ENCODE measurements around the gene SALL3.

Gene SALL3

DNA sequence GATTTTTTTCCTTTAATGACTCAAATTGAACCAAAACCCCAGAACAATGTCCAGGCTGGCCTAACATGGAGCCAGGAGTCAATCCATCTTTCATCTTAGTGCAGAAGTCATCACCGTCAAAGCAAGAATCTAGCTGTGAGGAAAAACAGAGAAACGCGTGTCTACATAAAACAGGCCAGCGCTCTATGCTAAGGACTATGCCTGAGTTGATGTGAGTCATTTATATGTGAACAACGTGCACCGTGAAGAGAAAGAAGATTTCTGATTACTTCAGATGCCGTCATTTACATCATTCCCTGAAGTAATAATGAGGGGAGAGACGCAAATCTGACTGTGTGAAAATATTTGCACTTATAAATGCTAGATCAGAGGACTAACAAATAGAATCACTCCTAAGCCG is 34.0 kb upstream of the SALL3 start:
- H3K4me3 ChIP-seq (ENCODE audit: extremely low read depth, insufficient read depth, low read length, poor library complexity, severe bottlenecking): no peak overlapping the region
- no peaks in the 10 kb centered on the region for H3K36me3 ChIP-seq (ENCODE audit: control insufficient read depth, insufficient read depth, low read length)
- H3K9me3 ChIP-seq (ENCODE audit: control insufficient read depth, low read length): no peaks in the 10 kb centered on the region
- WGBS, 2 experiments (ENCODE audit: insufficient coverage in 2 of 2): 88 to 94% methylated on average over 4 to 7 of the region's 9 CpGs
- H3K27ac ChIP-seq (ENCODE audit: low read depth, low read length, severe bottlenecking): peak overlapping the region; percentile 78
- no peaks in the 10 kb centered on the region for H3K4me1 ChIP-seq (ENCODE audit: control insufficient read depth, insufficient read depth, low read length, poor library complexity, severe bottlenecking)

DNA sequence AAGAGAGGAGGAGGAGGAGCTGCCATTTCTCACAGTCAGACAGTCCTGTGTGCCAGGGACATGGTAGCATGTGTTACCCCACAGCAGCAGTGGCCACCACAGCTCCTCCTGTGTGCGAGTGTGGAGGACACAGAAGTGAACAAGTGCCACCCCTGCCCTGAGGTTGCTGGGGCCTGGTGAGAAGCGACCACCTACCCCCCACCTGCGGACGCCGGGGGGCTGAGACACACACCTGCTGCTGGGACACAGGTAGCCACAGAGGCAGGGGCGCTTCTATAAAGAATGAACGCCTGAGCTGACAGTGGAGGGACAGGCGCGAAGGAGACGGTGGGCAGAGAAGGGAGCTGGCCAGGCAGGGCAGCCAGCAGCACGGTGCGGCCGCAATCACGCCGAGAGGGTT is 32.3 kb upstream of the SALL3 start:
- no peak overlapping the region for H3K4me3 ChIP-seq (ENCODE audit: extremely low read depth, insufficient read depth, low read length, poor library complexity, severe bottlenecking)
- no peaks in the 10 kb centered on the region for H3K36me3 ChIP-seq (ENCODE audit: control insufficient read depth, insufficient read depth, low read length)
- H3K27ac ChIP-seq (ENCODE audit: low read depth, low read length, severe bottlenecking): no peak overlapping the region
- no peaks in the 10 kb centered on the region for H3K4me1 ChIP-seq (ENCODE audit: control insufficient read depth, insufficient read depth, low read length, poor library complexity, severe bottlenecking)
- 92% methylated on average over 12 to 15 of the region's 15 CpGs for WGBS, 2 experiments (ENCODE audit: insufficient coverage in 2 of 2)
- H3K9me3 ChIP-seq (ENCODE audit: control insufficient read depth, low read length): peaks cover 10% of the 10 kb centered on the region

DNA sequence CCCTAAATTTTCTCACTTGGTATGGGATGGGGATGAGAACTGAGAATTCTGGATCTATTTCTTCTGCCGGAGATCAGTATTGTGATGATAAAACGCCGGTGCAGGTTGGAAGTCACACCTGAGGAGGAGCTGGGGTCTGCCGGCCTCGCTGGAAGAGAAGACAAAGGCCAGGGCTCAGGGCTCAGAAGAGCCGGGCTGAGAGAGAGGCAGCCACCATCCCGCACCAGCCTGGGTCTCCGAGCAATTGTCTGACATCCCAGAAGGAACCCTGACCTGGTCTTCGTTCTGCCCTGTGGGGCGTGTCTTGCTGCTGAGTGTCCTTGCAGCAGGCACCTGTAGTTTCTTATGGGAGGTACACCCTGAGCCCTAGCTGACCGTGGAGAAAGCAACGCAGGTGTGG is 31.4 kb upstream of the SALL3 start:
- H3K36me3 ChIP-seq (ENCODE audit: control insufficient read depth, insufficient read depth, low read length): no peaks in the 10 kb centered on the region
- 65 to 71% methylated on average over 11 to 12 of the region's 12 CpGs for WGBS, 2 experiments (ENCODE audit: insufficient coverage in 2 of 2)
- H3K4me1 ChIP-seq (ENCODE audit: control insufficient read depth, insufficient read depth, low read length, poor library complexity, severe bottlenecking): no peaks in the 10 kb centered on the region
- no peak overlapping the region for H3K4me3 ChIP-seq (ENCODE audit: extremely low read depth, insufficient read depth, low read length, poor library complexity, severe bottlenecking)
- no peak overlapping the region for H3K27ac ChIP-seq (ENCODE audit: low read depth, low read length, severe bottlenecking)
- peaks cover 10% of the 10 kb centered on the region for H3K9me3 ChIP-seq (ENCODE audit: control insufficient read depth, low read length)

GRCh38 chr18:78948707-78949106 is 30.9 kb upstream of the SALL3 start:
- no peaks in the 10 kb centered on the region for H3K36me3 ChIP-seq (ENCODE audit: control insufficient read depth, insufficient read depth, low read length)
- WGBS, 2 experiments (ENCODE audit: insufficient coverage in 2 of 2): 91 to 94% methylated on average over 13 of the region's 13 CpGs

DNA sequence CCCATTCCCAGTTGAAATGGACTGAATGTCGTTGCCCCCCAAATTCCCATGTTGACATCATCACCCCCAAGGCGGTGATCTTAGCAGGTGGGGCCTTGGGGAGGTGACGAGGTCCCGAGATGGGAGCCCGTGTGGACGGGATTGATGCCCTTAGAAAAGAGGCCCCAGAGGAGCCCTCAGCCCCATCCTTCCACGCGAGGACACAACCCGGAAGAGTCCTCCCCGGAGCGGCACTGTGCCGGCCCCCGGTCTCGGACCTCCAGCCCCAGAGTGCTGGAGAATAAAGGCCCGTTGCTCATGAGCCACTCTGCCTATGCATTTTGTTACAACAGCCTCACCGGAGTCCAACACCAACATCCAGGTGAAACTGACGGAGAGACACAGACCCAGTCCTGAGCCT is 30.4 kb upstream of the SALL3 start:
- no peak overlapping the region for H3K27ac ChIP-seq (ENCODE audit: low read depth, low read length, severe bottlenecking)
- WGBS, 2 experiments (ENCODE audit: insufficient coverage in 2 of 2): 92 to 96% methylated on average over 17 of the region's 17 CpGs

More at GRCh38 chr18:78948707-78949106, 30.9 kb upstream of the SALL3 start:
- Histone ChIP-seq H3K9me3 (ENCODE audit: control insufficient read depth, low read length) (peaks cover 10% of the 10 kb centered on the region), H3K4me3 (ENCODE audit: extremely low read depth, insufficient read depth, low read length, poor library complexity, severe bottlenecking) (no peak overlapping the region), H3K27ac (ENCODE audit: low read depth, low read length, severe bottlenecking) (no peak overlapping the region), H3K4me1 (ENCODE audit: control insufficient read depth, insufficient read depth, low read length, poor library complexity, severe bottlenecking) (no peaks in the 10 kb centered on the region)

DNA sequence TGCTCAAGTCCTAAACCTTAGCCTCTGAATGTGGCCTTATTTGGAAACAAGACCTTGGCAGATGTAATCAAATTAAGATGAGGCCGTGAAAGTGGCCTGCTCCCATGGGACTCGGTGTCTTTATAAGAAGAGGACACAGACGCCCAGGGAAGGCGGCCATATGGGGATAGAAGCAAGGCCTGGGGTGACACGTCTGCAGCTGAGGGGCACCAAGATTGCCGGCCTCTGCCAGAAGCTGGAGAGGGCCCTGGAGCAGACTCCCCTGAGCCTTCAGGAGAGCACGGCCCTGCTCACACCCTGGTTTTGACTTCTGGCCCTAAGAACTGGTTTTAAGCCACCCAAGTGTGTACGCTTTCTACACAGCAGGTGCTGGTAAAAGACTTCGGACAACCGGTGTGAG is 29.2 kb upstream of the SALL3 start:
- Histone ChIP-seq H3K4me1 (ENCODE audit: control insufficient read depth, insufficient read depth, low read length, poor library complexity, severe bottlenecking) (no peaks in the 10 kb centered on the region), H3K9me3 (ENCODE audit: control insufficient read depth, low read length) (peaks cover 10% of the 10 kb centered on the region), H3K36me3 (ENCODE audit: control insufficient read depth, insufficient read depth, low read length) (no peaks in the 10 kb centered on the region), H3K27ac (ENCODE audit: low read depth, low read length, severe bottlenecking) (no peak overlapping the region), H3K4me3 (ENCODE audit: extremely low read depth, insufficient read depth, low read length, poor library complexity, severe bottlenecking) (no peak overlapping the region)
- 82 to 86% methylated on average over 7 to 10 of the region's 10 CpGs for WGBS, 2 experiments (ENCODE audit: insufficient coverage in 2 of 2)

More for the DNA sequence above, 30.4 kb upstream of the SALL3 start:
- Histone ChIP-seq H3K36me3 (ENCODE audit: control insufficient read depth, insufficient read depth, low read length) (no peaks in the 10 kb centered on the region), H3K4me1 (ENCODE audit: control insufficient read depth, insufficient read depth, low read length, poor library complexity, severe bottlenecking) (no peaks in the 10 kb centered on the region), H3K9me3 (ENCODE audit: control insufficient read depth, low read length) (peaks cover 10% of the 10 kb centered on the region), H3K4me3 (ENCODE audit: extremely low read depth, insufficient read depth, low read length, poor library complexity, severe bottlenecking) (no peak overlapping the region)

GRCh38 chr18:78953566-78953965 is 26.1 kb upstream of the SALL3 start:
- no peaks in the 10 kb centered on the region for H3K4me1 ChIP-seq (ENCODE audit: control insufficient read depth, insufficient read depth, low read length, poor library complexity, severe bottlenecking)
- 92 to 94% methylated on average over 16 of the region's 17 CpGs for WGBS, 2 experiments (ENCODE audit: insufficient coverage in 2 of 2)
- H3K27ac ChIP-seq (ENCODE audit: low read depth, low read length, severe bottlenecking): no peak overlapping the region
- H3K4me3 ChIP-seq (ENCODE audit: extremely low read depth, insufficient read depth, low read length, poor library complexity, severe bottlenecking): no peak overlapping the region
- H3K9me3 ChIP-seq (ENCODE audit: control insufficient read depth, low read length): peaks cover 10% of the 10 kb centered on the region
- H3K36me3 ChIP-seq (ENCODE audit: control insufficient read depth, insufficient read depth, low read length): no peaks in the 10 kb centered on the region

- WGBS, 2 experiments (ENCODE audit: insufficient coverage in 2 of 2): 87 to 95% methylated on average over 9 to 17 of the region's 17 CpGs
Measured at GRCh38 chr18:78955051-78955450, 24.6 kb upstream of the SALL3 start.

GRCh38 chr18:78957140-78957539 is 22.5 kb upstream of the SALL3 start:
- no peaks in the 10 kb centered on the region for H3K9me3 ChIP-seq (ENCODE audit: control insufficient read depth, low read length)
- H3K4me1 ChIP-seq (ENCODE audit: control insufficient read depth, insufficient read depth, low read length, poor library complexity, severe bottlenecking): no peaks in the 10 kb centered on the region
- H3K4me3 ChIP-seq (ENCODE audit: extremely low read depth, insufficient read depth, low read length, poor library complexity, severe bottlenecking): no peak overlapping the region
- WGBS, 2 experiments (ENCODE audit: insufficient coverage in 2 of 2): 94 to 96% methylated on average over 9 to 14 of the region's 14 CpGs
- no peak overlapping the region for H3K27ac ChIP-seq (ENCODE audit: low read depth, low read length, severe bottlenecking)
- no peaks in the 10 kb centered on the region for H3K36me3 ChIP-seq (ENCODE audit: control insufficient read depth, insufficient read depth, low read length)

More at GRCh38 chr18:78955051-78955450, 24.6 kb upstream of the SALL3 start:
- no peak overlapping the region for H3K4me3 ChIP-seq (ENCODE audit: extremely low read depth, insufficient read depth, low read length, poor library complexity, severe bottlenecking)
- H3K27ac ChIP-seq (ENCODE audit: low read depth, low read length, severe bottlenecking): no peak overlapping the region
- peaks cover 10% of the 10 kb centered on the region for H3K9me3 ChIP-seq (ENCODE audit: control insufficient read depth, low read length)
- no peaks in the 10 kb centered on the region for H3K4me1 ChIP-seq (ENCODE audit: control insufficient read depth, insufficient read depth, low read length, poor library complexity, severe bottlenecking)
- no peaks in the 10 kb centered on the region for H3K36me3 ChIP-seq (ENCODE audit: control insufficient read depth, insufficient read depth, low read length)

DNA sequence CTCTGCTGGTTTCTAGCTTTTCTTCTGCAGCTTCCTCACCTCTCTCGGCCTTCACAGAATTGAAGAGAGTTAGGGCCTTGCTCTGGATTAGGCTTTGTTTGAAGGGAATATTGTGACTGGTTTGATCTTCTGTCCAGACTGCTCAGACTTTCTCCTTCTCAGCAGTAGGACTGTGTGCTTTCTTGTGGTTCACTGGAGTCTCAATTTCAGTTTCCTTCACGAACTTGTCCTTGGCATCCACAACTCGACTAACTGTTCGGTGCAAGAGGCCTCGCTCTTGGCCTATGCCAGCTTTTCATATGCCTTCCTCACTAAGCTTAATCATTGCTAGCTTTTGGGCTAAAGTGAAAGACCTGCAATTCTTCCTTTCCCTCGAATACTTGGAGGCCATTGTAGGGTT is 18.9 kb upstream of the SALL3 start:
- H3K4me1 ChIP-seq (ENCODE audit: control insufficient read depth, insufficient read depth, low read length, poor library complexity, severe bottlenecking): no peaks in the 10 kb centered on the region
- H3K9me3 ChIP-seq (ENCODE audit: control insufficient read depth, low read length): no peaks in the 10 kb centered on the region
- H3K36me3 ChIP-seq (ENCODE audit: control insufficient read depth, insufficient read depth, low read length): no peaks in the 10 kb centered on the region
- H3K27ac ChIP-seq (ENCODE audit: low read depth, low read length, severe bottlenecking): no peak overlapping the region
- H3K4me3 ChIP-seq (ENCODE audit: extremely low read depth, insufficient read depth, low read length, poor library complexity, severe bottlenecking): no peak overlapping the region
- whole genome bisulfite sequencing, 2 experiments (ENCODE audit: insufficient coverage in 2 of 2): 79 to 92% methylated on average over 4 to 5 of the region's 6 CpGs

DNA sequence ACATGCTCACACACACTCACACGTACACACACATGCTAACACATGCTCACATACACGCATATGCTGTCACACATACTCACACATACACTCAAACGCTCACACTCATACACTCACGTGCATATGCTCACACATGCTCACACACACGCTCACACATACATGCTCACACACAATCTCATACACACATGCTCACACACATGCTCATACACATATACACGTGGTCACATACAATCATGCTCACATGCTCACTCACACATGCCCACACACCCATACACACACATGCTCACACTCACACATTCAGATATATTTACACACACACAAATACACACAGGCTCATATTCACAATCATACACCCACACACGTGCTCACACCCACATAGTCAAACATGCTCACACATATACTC is 17.5 kb upstream of the SALL3 start:
- H3K9me3 ChIP-seq (ENCODE audit: control insufficient read depth, low read length): no peaks in the 10 kb centered on the region
- H3K4me1 ChIP-seq (ENCODE audit: control insufficient read depth, insufficient read depth, low read length, poor library complexity, severe bottlenecking): no peaks in the 10 kb centered on the region
- H3K27ac ChIP-seq (ENCODE audit: low read depth, low read length, severe bottlenecking): no peak overlapping the region
- H3K4me3 ChIP-seq (ENCODE audit: extremely low read depth, insufficient read depth, low read length, poor library complexity, severe bottlenecking): no peak overlapping the region
- 71 to 79% methylated on average over 7 of the region's 7 CpGs for WGBS, 2 experiments (ENCODE audit: insufficient coverage in 2 of 2)
- no peaks in the 10 kb centered on the region for H3K36me3 ChIP-seq (ENCODE audit: control insufficient read depth, insufficient read depth, low read length)
